ENCODE data around the gene PAPOLA.

GRCh38 chr14:96580566-96580965 is 78.4 kb downstream of the PAPOLA start:
- no peak for TF ChIP-seq CTCF (IDR thresholded peaks at IDR 0.05)
- no peak for TF ChIP-seq SMC3 (IDR thresholded peaks at IDR 0.05)
- TF ChIP-seq SREBF2 (IDR thresholded peaks at IDR 0.05): no peak
- TF ChIP-seq MAFK (IDR thresholded peaks at IDR 0.05; ENCODE audit: partially characterized antibody): no peak
- no peak for TF ChIP-seq EP300 (IDR thresholded peaks at IDR 0.05)
- no peak for TF ChIP-seq NFE2L2 (conservative IDR thresholded peaks at IDR 0.05; ENCODE audit: low read length)
